ENCODE results near the gene AHCYL2.

Gene AHCYL2

DNA sequence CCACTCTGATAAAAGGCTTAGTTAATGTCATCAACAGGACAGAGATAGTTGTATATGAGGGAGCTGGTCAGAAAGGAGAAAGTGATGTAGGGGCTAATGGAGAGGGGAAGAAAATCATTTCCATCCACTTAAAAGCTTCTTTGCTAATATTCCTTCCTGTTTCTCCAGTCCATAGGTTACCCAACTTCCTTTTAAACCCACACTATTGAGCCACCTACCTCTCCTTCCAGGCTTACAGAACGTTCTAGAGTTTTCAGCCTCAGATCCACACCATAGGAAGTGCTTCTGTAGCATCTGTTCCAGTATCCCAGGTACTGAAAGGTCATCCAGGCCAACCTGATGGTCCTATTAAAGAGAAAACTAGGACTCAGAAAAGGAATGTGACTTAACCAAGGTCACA lies 237.6 kb downstream of the AHCYL2 start:
- TF ChIP-seq, protein P1, sequence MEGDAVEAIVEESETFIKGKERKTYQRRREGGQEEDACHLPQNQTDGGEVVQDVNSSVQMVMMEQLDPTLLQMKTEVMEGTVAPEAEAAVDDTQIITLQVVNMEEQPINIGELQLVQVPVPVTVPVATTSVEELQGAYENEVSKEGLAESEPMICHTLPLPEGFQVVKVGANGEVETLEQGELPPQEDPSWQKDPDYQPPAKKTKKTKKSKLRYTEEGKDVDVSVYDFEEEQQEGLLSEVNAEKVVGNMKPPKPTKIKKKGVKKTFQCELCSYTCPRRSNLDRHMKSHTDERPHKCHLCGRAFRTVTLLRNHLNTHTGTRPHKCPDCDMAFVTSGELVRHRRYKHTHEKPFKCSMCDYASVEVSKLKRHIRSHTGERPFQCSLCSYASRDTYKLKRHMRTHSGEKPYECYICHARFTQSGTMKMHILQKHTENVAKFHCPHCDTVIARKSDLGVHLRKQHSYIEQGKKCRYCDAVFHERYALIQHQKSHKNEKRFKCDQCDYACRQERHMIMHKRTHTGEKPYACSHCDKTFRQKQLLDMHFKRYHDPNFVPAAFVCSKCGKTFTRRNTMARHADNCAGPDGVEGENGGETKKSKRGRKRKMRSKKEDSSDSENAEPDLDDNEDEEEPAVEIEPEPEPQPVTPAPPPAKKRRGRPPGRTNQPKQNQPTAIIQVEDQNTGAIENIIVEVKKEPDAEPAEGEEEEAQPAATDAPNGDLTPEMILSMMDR (IDR thresholded peaks at IDR 0.05; ENCODE audit: low read depth, low read length, missing control alignments) = no peak
- in situ Hi-C loops (cut with HindIII; ENCODE audit: low sequenced_read_pairs) = no loop called here
- no peak overlapping the region for H3K4me3 ChIP-seq (ENCODE audit: low read depth, low read length)
- no peak for DNase-seq (ENCODE audit: low read depth)

- DNase-seq (ENCODE audit: low read depth) = no peak
- in situ Hi-C loops (cut with HindIII; ENCODE audit: low sequenced_read_pairs) = no loop called here
- TF ChIP-seq, protein P1 (IDR thresholded peaks at IDR 0.05; ENCODE audit: low read depth, low read length, missing control alignments) = no peak
Measured at GRCh38 chr7:129464194-129464593, 239.4 kb downstream of the AHCYL2 start.

GRCh38 chr7:129465080-129465479 lies 240.2 kb downstream of the AHCYL2 start:
- in situ Hi-C loops (cut with HindIII; ENCODE audit: low sequenced_read_pairs) = no loop called here
- H3K4me3 ChIP-seq (ENCODE audit: low read depth, low read length) = no peak overlapping the region
- TF ChIP-seq, protein P1 (IDR thresholded peaks at IDR 0.05; ENCODE audit: low read depth, low read length, missing control alignments) = no peak
- no peak for DNase-seq (ENCODE audit: low read depth)

More at GRCh38 chr7:129464194-129464593, 239.4 kb downstream of the AHCYL2 start:
- no peak overlapping the region for H3K4me3 ChIP-seq (ENCODE audit: low read depth, low read length)

- DNase-seq (ENCODE audit: low read depth) = no peak
- TF ChIP-seq, protein P1 (IDR thresholded peaks at IDR 0.05; ENCODE audit: low read depth, low read length, missing control alignments) = no peak
- in situ Hi-C loops (cut with HindIII; ENCODE audit: low sequenced_read_pairs) = no loop called here
- no peak overlapping the region for H3K4me3 ChIP-seq (ENCODE audit: low read depth, low read length)
Measured at GRCh38 chr7:129466796-129467195, 242.0 kb downstream of the AHCYL2 start.

DNA sequence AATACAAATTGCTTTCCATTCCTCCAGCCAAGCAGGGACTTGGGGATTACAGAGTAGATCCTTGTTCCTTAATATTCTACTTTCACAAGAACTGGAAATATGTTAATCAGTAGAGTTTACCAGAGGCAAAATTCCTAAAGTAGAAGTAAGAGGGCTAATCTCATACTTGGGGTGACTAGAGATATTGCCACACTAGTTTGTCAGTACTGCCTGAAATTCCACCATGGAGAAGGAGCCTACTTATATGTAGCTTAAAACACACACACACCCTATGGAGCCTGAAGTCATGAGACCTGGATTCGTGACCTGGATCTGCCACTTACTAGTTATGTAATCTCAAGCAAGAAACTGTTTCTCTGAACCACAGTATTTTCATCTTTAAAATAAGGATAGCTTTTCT lies 243.3 kb downstream of the AHCYL2 start:
- no peak overlapping the region for H3K4me3 ChIP-seq (ENCODE audit: low read depth, low read length)
- TF ChIP-seq, protein P1 (IDR thresholded peaks at IDR 0.05; ENCODE audit: low read depth, low read length, missing control alignments) = no peak
- in situ Hi-C loops (cut with HindIII; ENCODE audit: low sequenced_read_pairs) = no loop called here
- no peak for DNase-seq (ENCODE audit: low read depth)

DNA sequence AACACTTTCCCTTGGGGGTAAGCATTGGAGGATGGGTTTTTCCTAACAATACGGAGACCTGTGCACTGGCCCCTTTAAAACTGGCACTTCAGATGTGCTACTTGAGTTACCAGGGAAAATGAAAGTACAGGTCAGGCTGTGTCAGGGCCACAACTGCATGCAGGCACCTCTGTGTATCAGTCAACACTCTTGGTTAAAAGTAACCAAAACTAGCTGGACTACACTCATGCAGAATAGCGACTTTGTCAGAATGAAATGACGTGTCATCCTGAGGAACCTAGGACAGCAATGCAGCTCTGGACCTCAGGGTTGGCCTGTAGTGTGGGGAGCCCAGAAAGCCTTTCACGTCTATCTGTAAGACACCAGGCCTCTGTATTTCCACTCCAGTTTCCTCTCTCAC lies 243.7 kb downstream of the AHCYL2 start:
- no peak overlapping the region for H3K4me3 ChIP-seq (ENCODE audit: low read depth, low read length)
- TF ChIP-seq, protein P1 (IDR thresholded peaks at IDR 0.05; ENCODE audit: low read depth, low read length, missing control alignments) = no peak
- in situ Hi-C loops (cut with HindIII; ENCODE audit: low sequenced_read_pairs) = no loop called here
- DNase-seq (ENCODE audit: low read depth) = no peak

DNA sequence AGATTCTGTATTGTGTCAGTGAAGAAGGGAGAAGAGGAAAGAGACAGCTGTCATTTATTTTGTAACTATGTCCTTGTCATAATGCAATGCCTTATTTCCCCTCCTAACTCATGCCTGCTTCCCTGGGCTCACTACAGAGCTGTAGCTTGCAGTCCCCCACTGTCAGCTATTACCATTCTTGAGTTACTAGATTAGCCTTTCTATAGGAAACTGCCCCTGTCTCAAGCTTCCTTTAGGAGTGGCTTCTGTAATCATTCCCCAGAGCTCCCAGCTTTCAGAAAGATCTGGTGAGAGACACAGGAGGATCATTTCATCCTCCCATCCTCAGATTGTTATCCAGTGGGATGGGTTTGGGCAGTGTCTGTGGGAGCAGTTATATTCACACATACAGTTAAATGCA lies 245.1 kb downstream of the AHCYL2 start:
- DNase-seq (ENCODE audit: low read depth) = no peak
- TF ChIP-seq, protein P1 (IDR thresholded peaks at IDR 0.05; ENCODE audit: low read depth, low read length, missing control alignments) = no peak
- in situ Hi-C loops (cut with HindIII; ENCODE audit: low sequenced_read_pairs) = no loop called here
- no peak overlapping the region for H3K4me3 ChIP-seq (ENCODE audit: low read depth, low read length)

All from astrocyte of the cerebellum (primary cell).